Activated effector memory CD4-positive, alpha-beta T cell treated with anti-CD3 and anti-CD28 coated beads, Interleukin-2, amount 50 U/mL, for 16 hours (primary cell): ENCODE data around the gene WIPF3.
"Not testable (repeated sequence)": the region's sequence is repeated elsewhere in the genome, so short reads cannot be mapped to it uniquely, and the experiment has no call there.

Experiments
- DNase-seq: peaks from one replicate; pipeline ENCODE4 v3.0.0-alpha.2; 2020

WIPF3 gene

GRCh38 chr7:29957521-29958310 lies 151.4 kb downstream of the WIPF3 start:
- DNase-seq, result no peak

DNA sequence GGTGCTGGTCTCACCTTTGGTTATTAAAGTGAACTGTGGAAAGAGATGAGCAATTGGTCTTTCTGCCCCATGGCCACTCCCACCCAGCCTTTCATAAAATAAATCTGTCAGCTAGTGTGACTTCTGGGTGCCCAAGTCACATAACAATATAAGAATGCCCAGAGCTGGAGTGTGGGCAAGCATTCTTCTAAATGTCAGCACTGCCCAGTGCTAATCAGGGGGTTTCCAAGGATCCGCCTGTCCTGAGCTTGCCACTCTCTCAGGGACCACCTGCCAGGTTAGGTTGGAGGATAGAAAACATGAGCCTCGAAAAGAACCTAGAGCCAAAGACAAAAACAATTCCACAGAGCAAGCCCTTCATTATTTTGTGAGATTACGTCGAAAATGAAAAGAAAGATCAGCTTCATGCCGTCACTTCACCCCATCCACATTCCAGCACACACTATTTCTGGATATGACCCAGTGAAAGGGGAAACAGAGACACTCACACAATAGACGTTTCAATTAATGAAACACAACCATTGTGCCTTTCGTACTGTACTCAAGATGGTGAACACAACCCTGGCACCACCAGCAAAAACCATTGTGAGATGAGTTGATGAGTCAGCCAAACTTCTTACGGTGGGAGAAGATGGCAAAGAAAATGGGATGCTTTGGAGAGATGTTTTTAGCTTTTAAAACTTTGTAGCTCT lies 152.5 kb downstream of the WIPF3 start:
- DNase-seq, result no peak

- DNase-seq, result not testable (repeated sequence)
Observed at GRCh38 chr7:29961611-29962010, 155.3 kb downstream of the WIPF3 start.

DNA sequence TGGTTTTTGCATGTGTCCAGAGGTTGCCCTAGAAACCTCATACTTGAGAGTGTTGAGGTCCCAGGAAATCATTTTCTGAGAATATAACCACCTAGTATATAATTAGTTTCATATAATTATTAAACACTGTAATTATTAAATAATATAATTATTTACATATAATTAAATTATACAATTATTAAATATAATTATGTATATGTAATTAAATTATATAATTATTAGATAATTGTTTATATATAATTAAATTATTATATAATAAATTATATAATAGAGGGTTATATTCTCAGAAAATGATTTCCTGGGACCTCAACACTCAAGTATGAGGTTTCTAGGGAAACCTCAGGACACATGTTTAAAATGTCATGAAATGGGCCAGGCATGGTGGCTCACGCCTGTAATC lies 155.7 kb downstream of the WIPF3 start:
- no peak for DNase-seq

DNA sequence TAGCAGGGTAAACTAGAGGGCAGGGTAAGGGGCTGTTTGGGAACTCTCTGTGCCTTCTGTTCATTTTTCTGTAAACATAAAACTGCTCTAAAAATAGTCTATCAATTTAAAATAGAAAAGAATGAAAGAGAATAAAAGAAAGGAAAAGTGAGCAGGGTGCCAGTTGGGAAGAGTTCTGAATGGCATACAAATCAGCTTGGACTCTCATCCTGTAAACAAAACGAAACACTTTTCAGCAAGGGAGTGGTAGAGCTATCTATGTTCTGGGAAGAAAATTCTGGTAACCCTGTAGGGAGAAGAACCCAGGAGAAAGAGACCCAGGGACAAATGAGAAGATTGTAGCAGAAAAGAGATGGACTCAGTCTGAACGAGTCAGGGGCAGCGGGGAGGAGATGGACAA lies 158.7 kb downstream of the WIPF3 start:
- no peak for DNase-seq
